Activated CD4-positive, alpha-beta T cell treated with anti-CD3 and anti-CD28 coated beads, Interleukin-2, amount 50 U/mL, for 24 hours (primary cell): ENCODE results near the gene FKRP.
"Not testable (repeated sequence)": the region's sequence is repeated elsewhere in the genome, so short reads cannot be mapped to it uniquely, and the experiment has no call there.

ENCODE experiments used
- DNase-seq, 2 donors: peaks; one replicate each; pipeline ENCODE4 v3.0.0-alpha.2; 2020; ENCODE audit warnings: low read depth in 1 of 2, low spot score in 1 of 2

The FKRP gene

DNA sequence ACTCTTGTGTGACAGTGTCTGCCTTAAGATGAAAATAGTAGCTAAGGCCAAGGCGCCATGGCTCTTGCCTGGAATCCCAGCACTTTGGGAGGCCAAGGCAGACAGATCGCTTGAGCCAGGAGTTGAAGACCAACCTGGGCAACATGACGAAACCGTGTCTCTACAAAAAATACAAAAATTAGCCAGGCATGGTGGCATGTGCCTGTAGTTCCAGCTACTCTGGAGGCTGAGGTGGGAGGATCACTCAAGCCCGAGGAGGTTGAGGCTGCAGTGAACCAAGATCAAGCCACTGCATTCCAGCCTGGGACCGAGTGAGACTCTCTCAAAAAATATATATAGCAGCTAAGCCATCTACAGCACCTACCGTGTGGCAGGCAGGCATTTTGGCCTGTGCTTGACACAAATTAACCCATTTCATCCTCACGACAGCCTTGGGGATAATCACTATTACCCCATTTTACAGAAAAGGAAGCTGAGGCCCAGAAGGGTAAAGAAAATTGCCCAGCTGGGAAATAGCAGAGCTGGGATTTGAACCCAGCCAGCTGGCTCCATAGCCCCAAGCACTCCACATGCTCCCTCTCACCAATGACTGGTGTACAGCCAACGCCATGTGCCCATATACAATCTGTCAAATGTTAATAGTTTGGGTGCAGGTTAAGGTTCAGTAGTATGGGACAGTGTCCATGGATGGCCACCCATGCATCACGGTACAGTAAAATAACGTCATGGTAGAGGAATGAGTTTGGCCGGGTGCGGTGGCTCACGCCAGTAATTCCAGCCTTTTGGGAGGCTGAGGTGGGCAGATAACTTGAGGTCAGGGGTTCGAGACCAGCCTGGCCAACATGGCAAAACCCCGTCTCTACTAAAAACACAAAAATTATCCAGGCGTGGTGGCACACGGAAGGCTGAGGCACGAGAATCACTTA is 39.5 kb downstream of the FKRP start:
- no peak for DNase-seq

DNA sequence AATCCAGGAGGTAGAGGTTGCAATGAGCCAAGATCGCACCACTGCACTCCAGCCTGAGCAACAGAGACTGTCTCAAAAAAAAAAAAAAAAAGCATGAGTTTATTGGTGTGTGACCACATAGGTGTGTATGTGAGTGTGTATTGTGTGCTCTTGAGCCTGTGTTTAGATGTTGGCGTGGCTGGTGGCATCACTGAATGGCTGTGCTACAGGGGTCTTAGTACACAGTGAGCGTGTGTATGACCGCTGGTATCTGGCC is 40.1 kb downstream of the FKRP start:
- no peak for DNase-seq

DNA sequence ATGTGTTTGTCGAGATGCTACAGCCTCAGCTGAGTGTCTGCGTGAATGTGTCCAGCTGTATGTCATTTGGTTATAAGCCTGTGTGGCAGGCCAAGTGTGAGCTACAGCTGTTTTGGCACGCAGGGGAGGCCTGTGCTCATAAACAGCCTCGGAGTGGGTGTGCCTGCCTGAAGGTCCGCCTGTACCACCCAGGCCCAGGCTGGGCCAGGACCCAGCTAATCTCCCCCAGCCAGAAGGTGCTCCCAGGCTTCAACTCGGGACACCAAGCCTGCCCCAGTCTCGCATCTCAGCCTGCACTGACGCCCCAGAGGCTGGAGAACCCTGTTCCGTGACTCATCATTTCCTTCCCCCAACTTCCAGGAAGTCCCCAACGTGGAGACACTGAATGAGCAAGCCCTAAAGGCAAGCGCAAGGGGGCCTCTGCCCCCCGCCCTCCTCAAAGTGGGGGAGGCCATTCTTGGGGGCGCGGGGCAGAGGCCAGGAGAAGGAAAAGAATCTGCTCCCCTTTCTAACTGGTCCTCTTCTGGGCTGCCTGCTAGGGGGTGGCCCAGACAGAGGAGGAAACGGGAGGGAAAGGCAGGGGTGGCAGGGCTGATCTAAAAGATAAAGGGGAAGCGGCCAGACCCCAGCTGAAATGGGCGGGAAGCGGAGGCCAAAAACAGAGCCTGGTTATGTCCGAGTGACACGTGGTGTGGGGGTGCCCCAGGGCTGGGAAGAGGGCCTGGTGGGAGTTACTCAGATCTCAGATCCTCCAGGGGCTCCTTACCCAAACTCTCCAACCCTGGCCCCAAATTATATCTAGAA is 40.6 kb downstream of the FKRP start:
- peak; percentile 70 to 89 for DNase-seq

DNA sequence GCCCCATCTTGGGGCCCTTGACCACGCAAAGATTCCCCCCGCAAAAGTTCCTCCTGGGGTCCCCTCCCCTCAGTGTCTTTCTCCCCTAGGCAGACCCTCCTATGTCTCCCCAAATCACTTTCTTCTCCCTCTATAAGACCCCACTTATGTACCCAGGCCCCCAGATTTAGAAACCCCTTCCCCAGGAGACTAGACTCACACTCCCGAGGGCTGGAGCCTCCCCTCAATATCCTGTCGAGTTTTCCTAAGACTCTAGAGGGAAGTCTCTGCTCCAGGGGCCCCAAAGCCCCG is 41.1 kb downstream of the FKRP start:
- no peak for DNase-seq

DNA sequence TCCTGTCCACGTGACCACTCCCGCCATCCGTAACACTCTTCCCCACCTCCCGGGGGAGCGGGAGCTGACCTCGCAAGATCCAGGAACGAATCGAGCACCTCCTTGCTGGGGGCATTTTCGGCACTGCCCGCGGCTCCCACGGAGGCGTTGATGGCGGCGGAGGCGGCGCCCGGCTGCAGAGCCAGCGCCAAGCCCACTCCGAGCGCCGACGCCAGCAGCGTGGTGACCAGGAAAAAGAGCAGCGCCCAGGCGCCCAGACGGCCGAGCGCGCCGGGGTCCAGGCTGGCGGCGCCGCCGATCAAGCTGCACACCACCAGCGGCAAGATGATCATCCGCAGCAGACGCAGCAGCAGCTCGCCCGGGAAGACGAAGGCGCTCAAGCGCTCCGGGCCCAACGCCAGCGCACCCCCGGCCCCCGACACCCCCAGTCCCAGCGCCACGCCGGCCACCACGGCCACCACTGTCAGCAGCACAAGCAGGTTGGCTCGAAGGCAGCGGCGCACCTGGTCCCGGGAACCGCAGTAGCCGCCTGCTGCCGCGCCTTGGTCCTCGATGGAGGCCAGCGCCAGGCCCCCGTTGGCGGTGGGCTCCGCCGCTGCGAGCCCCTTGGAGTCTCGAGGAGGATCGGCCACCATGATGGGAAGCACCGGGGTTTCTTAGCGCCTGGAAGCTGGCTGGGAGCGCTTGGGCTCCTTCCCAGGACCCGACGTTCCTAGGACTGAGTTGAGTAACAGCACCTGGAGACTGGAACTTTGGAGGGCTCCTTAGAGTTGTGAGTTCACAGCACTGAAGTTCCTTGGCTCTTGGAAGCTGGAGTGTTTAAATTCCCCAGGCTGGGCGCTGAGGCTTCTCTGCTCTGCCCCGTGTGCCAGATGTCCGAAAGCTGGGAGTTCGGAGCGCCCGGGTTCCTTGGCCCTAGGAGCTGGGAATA is 41.7 kb downstream of the FKRP start:
- peak in 1 of 2 donors; percentile 25 for DNase-seq

DNA sequence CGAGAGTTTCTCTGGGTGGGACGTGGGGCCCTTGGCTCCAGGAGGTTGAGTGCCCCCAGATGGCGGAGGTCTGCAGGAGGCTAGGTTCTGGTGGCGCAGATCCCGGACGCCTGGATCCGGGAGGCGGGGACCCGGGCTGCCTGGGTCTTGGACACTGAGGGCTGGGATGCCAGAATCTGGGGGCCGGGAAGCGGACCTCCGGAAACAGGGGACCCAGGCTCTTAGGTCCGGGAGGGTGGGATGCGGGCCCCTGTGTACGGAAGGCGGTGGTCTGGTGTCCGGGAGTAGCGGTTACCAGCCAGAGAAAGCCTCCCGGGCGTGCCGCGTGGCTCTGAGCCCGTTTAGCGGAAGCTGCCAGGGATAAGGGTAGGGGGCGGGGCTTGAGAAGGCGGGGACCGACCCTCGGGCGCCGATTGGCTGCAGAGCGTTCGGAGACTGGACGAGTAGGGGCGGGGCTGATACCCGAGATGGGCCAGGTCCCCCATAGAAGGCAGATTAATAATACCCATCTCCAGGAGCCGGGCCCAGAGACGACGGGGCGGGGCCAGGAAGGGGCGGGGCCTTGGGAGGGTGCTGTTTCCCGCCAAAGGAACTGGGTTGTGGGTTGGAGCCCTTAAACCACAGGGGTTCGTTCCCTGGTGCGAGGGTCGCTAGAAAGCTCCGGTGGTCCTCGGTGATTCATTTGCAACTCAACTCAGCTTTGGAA is 42.6 kb downstream of the FKRP start, which contains the start of gene SLC1A5:
SLC1A5 (minus strand) TSS at position 333 of the 706 bp plus-strand sequence. CDS start 629 bp downstream, outside the sequence.
- peak; percentile 97 to 99 for DNase-seq

DNA sequence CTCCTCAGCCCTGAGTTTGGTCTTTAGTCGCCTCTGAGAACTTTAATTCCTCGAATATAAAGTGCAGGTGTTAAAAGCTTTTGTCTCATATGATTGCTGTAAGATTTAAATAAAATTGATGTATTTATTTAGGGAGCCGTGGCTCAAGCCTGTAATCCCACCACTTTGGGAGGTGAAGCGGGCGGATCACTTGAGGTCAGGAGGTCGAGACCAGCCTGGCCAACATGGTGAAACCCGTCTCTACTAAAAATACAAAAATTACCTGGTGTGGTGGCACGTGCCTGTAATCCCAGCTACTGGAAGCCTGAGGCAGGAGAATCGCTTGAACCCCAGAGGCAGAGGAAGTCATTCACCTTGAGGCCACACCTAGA is 43.1 kb downstream of the FKRP start:
- no peak for DNase-seq

DNA sequence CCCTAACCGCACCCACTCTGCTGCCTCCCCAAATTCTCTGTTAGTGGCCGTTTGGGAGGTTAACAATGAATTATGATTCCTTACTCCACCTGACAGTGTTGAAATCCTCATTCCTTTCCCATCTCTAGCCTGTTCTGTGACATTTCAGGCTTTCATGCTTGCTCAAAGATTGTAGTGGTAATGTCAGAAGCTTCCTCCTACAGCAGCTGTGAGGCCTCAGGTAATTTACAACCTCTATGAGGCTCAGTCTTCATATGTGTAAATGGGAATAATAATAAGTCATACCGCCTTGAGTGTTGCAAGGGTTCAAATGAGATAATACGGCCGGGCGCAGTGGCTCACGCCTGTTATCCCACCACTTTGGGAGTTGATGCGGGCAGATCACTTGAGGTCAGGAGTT is 43.5 kb downstream of the FKRP start:
- no peak for DNase-seq

DNA sequence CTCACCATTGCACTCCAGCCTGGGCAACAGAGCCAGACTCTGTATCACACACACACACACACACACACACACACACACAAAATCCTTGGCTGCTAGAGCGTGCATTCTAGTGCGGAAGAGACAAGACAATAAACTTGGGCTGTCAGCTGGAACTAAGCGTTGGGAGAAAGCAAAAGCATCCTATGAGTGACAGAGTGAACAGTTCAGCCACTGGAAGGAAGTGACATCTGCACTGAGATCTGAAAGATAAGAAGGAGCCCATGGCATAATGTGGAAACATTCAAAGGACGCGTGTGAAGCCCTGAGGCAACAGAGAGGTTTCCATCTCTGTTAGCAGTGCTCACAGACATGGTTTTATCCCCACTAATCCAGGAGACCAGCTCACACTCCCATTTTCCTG is 46.1 kb downstream of the FKRP start:
- DNase-seq = peak in 1 of 2 donors; percentile 34

DNA sequence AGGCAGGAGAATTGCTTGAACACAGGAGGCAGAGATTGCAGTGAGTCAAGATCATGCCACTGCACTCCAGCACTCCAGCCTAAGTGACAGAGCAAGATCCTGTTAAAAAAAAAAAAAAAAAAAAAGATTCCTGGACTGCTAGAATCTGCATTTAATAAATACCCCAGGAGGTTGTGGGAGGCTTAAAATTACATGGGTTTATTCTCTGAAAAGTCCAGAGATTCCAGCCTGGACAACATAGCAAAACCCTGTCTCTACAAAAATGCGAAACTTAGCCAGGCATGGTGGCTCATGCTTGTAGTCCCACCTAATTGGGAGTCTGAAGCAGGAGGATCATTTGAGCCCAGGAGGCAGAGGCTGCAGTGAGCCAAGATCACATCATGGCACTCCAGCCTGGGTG is 52.0 kb downstream of the FKRP start:
- no peak for DNase-seq

DNA sequence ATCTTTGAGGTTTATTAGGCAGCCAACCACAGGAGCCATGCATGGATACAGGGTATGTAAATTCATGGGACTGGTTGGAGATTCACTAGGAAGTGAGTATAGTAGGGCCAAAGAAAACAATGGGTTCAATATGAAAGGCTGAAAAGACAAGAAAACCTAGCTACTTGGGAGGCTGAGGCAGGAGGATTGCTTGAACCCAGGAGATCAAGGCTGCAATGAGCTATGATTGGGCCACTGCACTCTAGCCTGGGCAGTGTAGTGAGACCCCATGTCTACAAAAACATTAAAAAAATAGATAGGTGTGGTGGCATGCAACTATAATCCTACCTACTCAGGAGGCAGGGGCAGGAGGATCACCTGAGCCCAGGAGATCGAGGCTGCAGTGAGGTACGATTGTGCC is 52.9 kb downstream of the FKRP start:
- DNase-seq = no peak

DNA sequence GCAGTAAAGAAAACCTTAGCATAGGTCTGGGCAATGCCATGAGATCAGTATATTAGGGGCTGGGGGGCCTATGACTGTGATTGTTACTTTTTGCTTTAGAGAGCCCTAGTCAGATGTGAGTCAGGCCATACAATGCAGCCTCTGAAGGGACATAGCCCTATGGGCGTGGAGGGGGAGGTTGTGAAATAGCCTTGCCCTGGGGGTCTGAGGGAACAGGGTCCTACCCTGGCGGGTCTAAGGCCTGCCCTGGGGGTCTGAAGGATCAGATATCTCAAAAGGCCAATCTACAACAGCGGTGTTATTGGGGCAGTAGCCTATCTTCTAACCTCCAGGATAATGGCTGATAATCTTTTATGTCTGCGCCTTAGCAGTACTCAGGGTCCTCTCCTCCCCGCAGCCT is 56.3 kb downstream of the FKRP start:
- DNase-seq = no peak

DNA sequence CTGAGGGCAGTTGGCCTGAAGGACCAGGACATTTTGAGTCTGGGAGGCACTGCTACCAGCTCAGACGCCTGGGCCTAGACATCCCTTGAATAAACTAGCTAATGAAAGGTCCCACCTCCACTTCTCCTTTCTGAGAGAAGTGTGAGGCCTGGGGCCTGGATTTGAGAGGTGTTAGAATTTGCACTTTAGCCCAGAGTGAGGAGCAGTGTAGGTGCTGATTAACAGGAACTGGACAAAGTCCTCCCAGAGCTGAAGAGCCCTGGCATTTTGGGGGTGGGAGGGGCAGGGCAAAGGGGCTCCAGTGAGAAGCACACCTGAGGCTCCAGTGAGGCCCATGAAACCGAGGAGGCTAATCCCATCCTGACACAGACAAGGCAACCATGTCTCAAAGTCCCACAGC is 57.7 kb downstream of the FKRP start:
- no peak for DNase-seq

DNA sequence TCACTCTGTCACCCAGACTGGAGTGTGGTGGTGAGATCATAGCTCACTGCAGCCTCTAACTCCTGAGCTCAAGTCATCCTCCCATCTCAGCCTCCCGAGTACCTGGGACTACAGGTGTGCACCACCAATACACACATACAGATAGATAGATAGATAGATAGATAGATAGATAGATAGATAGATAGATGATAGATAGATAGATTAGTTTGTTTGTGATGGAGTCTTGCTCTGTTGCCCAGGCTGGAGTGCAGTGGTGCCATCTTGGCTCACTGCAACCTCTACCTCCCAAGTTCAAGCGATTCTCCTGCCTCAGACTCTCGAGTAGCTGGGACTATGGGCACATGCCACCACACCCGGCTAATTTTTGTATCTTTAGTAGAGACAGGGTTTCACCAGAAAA is 58.6 kb downstream of the FKRP start:
- not testable (repeated sequence) for DNase-seq

DNA sequence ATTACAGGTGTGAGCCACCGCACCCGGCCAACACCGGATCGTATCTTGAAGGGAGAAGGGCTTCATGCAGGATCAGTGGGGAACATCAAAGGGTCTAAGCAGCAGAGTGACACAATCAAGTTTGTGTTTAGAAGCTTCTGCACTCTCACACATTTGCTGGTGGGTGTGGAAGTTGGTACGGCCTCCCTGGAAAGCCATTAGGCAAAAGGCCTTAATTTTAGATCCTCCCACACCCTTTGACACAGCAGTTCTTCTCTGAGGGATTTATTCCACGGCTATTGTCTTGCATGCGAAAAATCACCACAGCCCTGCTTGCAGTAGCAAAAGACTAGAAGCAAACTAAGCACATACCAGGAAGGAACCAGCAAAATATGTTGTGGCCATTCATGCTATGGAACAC is 60.8 kb downstream of the FKRP start:
- no peak for DNase-seq
